ENCODE results near the gene EYS. TPM values are rescaled to one million over a fixed set of nuclear protein-coding genes. Genes with fewer than 3 reads are reported as not detected.

Gene EYS
- total RNA-seq, 1 donor from 2014 or later, result not detected

DNA sequence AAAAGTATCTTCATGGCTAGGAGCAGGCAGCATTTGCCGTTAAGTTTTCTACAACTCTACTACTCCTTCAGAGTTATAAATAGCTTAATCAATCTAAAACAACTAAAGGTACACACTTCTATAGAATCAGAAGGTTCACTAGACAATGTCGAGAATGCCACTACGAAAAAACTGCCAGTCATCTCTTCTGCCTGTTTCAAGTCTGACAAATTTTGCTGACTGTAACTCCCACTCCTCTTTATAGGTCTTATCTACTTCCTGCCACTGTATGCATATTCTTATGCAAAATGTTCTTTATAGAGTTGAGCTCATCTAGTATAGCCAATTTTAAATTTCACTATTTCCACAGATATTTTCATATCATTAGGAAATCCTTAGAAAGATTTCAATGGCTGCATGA, 160.1 kb downstream of the EYS start:
- TF ChIP-seq, protein P1, sequence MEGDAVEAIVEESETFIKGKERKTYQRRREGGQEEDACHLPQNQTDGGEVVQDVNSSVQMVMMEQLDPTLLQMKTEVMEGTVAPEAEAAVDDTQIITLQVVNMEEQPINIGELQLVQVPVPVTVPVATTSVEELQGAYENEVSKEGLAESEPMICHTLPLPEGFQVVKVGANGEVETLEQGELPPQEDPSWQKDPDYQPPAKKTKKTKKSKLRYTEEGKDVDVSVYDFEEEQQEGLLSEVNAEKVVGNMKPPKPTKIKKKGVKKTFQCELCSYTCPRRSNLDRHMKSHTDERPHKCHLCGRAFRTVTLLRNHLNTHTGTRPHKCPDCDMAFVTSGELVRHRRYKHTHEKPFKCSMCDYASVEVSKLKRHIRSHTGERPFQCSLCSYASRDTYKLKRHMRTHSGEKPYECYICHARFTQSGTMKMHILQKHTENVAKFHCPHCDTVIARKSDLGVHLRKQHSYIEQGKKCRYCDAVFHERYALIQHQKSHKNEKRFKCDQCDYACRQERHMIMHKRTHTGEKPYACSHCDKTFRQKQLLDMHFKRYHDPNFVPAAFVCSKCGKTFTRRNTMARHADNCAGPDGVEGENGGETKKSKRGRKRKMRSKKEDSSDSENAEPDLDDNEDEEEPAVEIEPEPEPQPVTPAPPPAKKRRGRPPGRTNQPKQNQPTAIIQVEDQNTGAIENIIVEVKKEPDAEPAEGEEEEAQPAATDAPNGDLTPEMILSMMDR (IDR thresholded peaks at IDR 0.05), result no peak
- H3K9me3 ChIP-seq, result no peaks in the 10 kb centered on the region
- H3K27me3 ChIP-seq, result no peaks in the 10 kb centered on the region
- intact Hi-C loops (cut with DNase I), result no loop called here
- H3K4me1 ChIP-seq, result no peaks in the 10 kb centered on the region
- DNase-seq (ENCODE audit: low spot score in 2 of 2), result no peak
- no peak overlapping the region for H3K4me3 ChIP-seq
- H3K27ac ChIP-seq, result no peak overlapping the region
- no peaks in the 10 kb centered on the region for H3K36me3 ChIP-seq

DNA sequence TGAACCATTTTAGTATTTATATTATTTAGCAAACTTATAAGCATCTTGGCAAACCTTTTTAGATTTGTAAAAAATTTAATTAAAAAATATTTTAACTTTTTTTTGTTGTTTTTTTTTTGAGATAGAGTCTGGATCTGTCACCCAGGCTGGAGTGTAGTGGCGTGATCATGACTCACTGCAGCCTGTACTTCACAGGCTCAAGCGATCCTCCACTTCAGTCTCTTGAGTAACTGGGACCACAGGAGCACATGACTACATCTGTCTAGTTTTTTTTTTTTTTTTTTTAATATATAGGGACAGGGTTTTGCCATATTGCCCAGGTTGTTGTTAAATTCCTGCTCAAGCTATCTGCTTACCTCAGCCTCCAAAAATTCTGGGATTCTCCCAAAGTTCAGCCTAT, 161.1 kb downstream of the EYS start:
- H3K9me3 ChIP-seq, result no peaks in the 10 kb centered on the region
- H3K36me3 ChIP-seq, result no peaks in the 10 kb centered on the region
- intact Hi-C loops (cut with DNase I), result no loop called here
- DNase-seq (ENCODE audit: low spot score in 2 of 2), result no peak
- H3K4me1 ChIP-seq, result no peaks in the 10 kb centered on the region
- H3K27ac ChIP-seq, result no peak overlapping the region
- no peak overlapping the region for H3K4me3 ChIP-seq
- TF ChIP-seq, protein P1 (IDR thresholded peaks at IDR 0.05), result no peak
- no peaks in the 10 kb centered on the region for H3K27me3 ChIP-seq

DNA sequence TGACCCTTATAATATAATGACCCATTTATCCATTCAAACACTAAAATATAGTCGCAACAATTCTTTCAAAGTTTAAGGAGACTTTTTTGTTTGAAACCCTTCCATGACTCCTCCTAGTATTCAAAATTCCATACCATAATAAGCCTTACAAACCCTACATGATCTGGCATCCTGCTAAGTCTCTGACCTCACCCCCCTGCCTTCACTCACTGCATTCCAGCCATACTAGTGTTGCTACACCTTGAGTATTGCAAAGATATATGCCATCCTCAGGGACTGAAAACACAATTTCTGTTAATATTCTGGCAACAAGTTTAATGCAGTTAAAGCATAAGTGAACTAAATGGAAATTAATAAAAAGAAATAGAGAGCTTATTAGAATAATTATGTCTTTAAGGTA, 168.4 kb downstream of the EYS start:
- Histone ChIP-seq H3K4me1 (no peaks in the 10 kb centered on the region), H3K27me3 (no peaks in the 10 kb centered on the region), H3K4me3 (no peak overlapping the region), H3K9me3 (no peaks in the 10 kb centered on the region), H3K36me3 (no peaks in the 10 kb centered on the region), H3K27ac (no peak overlapping the region)
- no peak for DNase-seq (ENCODE audit: low spot score in 2 of 2)
- TF ChIP-seq, protein P1 (IDR thresholded peaks at IDR 0.05), result no peak
- intact Hi-C loops (cut with DNase I), result no loop called here

DNA sequence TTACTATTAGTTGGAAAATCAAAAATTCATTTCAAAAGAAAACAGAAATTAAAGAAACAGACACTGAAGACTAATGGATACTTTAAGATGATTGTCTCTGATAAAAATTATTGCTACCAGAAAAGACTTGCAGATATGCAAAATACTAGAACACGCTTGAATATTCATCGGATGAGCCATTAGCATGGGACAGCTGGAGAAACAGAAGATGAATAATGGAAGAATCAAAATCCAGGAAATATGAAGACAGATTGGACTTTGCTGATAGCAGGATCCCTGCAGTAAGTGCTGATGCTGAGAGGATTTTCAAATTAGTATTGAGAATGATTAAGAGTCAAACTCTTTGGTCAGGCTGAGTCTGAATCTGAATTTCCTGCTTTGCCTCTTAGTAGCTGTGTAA, 169.4 kb downstream of the EYS start:
- TF ChIP-seq, protein P1 (IDR thresholded peaks at IDR 0.05), result no peak
- Histone ChIP-seq H3K27me3 (no peaks in the 10 kb centered on the region), H3K4me3 (no peak overlapping the region), H3K9me3 (no peaks in the 10 kb centered on the region), H3K4me1 (no peaks in the 10 kb centered on the region), H3K27ac (no peak overlapping the region), H3K36me3 (no peaks in the 10 kb centered on the region)
- DNase-seq (ENCODE audit: low spot score in 2 of 2), result no peak
- intact Hi-C loops (cut with DNase I), result no loop called here

DNA sequence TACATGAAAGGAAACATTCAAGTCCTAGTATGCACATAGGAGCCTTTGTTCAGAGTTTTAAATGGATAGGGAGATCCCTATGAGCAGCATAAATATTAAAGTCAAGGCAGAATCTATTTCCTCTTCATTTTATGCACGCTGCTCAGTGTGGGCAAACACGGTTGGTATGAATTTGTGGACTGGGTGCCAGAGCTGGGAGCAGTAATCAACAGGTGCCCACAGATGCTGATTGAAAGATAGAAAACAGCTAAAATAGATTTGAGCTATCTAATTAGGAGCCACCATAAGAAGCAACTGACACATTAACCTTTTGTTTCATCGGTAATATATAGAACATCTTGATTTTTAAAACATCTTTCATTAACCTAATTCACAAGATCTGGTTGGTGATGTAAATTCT, 175.5 kb downstream of the EYS start:
- no peak overlapping the region for H3K4me3 ChIP-seq
- H3K4me1 ChIP-seq, result no peaks in the 10 kb centered on the region
- TF ChIP-seq, protein P1 (IDR thresholded peaks at IDR 0.05), result no peak
- H3K27me3 ChIP-seq, result no peaks in the 10 kb centered on the region
- H3K9me3 ChIP-seq, result no peaks in the 10 kb centered on the region
- no peak overlapping the region for H3K27ac ChIP-seq
- DNase-seq (ENCODE audit: low spot score in 2 of 2), result no peak
- intact Hi-C loops (cut with DNase I), result no loop called here
- no peaks in the 10 kb centered on the region for H3K36me3 ChIP-seq

DNA sequence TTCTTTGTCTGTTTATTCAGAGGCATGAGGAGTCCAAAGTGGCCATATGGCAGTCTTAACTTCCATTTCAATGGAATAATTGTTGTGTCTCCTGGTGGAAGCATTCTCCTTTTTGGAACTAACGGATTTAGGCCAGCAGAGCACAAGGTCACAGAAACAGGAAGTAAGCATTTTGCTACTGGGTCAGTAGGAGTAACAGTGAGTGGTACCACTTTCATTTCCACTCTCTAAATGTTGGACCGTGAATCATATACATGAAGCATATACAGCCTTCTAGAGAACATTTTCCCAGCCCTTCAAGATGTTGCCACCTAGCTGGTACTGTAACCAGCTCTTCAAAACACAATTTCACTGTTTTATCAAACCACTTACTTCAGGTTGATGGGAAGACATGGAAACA, 182.8 kb downstream of the EYS start:
- intact Hi-C loops (cut with DNase I), result no loop called here

More for the DNA sequence above, 182.8 kb downstream of the EYS start:
- H3K9me3 ChIP-seq, result no peaks in the 10 kb centered on the region
- TF ChIP-seq, protein P1 (IDR thresholded peaks at IDR 0.05), result no peak
- no peak overlapping the region for H3K4me3 ChIP-seq
- DNase-seq (ENCODE audit: low spot score in 2 of 2), result no peak
- H3K27ac ChIP-seq, result no peak overlapping the region
- H3K4me1 ChIP-seq, result no peaks in the 10 kb centered on the region
- no peaks in the 10 kb centered on the region for H3K27me3 ChIP-seq
- no peaks in the 10 kb centered on the region for H3K36me3 ChIP-seq

Data from ascending aorta (tissue), 2 donors.